Spinal cord (tissue), 10 donors: ENCODE results near the gene PREX1. TPM values are rescaled to one million over a fixed set of nuclear protein-coding genes. Genes with fewer than 3 reads are reported as not detected.

Experiments
- DNase-seq, 6 donors: peaks; one replicate each; pipeline versions ENCODE4 v3.0.0 to v3.0.0-alpha.2; 2013 to 2015; ENCODE audit warnings: low spot score in 6 of 6, low read depth in 4 of 6
- H3K27ac ChIP-seq: one replicate; pipeline ENCODE4 v1.5.1; 2013; ENCODE audit warnings: low read depth, low read length, control low read depth
- H3K27me3 ChIP-seq: one replicate; pipeline ENCODE4 v1.6.1; 2013; ENCODE audit warnings: low read length; ENCODE audit not compliant: control insufficient read depth, insufficient read depth
- H3K36me3 ChIP-seq: one replicate; pipeline ENCODE4 v1.6.1; 2013; ENCODE audit warnings: low read length; ENCODE audit not compliant: control insufficient read depth, insufficient read depth
- H3K4me1 ChIP-seq: one replicate; pipeline ENCODE4 v1.6.1; 2013; ENCODE audit warnings: low read length; ENCODE audit not compliant: control insufficient read depth, insufficient read depth
- H3K4me3 ChIP-seq: one replicate; pipeline ENCODE4 v1.5.1; 2013; ENCODE audit warnings: low read depth, low read length, control low read depth
- H3K9me3 ChIP-seq: one replicate; pipeline ENCODE4 v1.6.1; 2013; ENCODE audit warnings: low read length; ENCODE audit not compliant: control insufficient read depth, insufficient read depth
- WGBS: methylation state at CpG from one replicate; pipeline ENCODE4 v1.1.5; 2013; ENCODE audit warnings: missing lambda C conversion rate; ENCODE audit not compliant: insufficient coverage; 5-methylcytosine and 5-hydroxymethylcytosine counted together
- polyA plus RNA-seq, 2 donors: library from polyadenylated mRNA; unstranded; fragments of 120-200 nt; gene quantifications; one replicate each; pipeline ENCODE4 v1.2.1, GENCODE V29; 2013; ENCODE audit not compliant: insufficient read length in 2 of 2
- total RNA-seq, 2 donors: library from RNA; depleted of rRNA in 1 of 2; stranded (reverse); fragments of 120-200 nt in 1 of 2; fragments of >200 nt in 1 of 2; gene quantifications; one replicate each; pipeline versions ENCODE4 v1.2.3 to v1.2.4, GENCODE V29; 2013 to 2014
- donor health status: healthy.

The PREX1 gene
- total and polyA plus RNA-seq, 4 donors: 46.7 to 99.1 (median 72.9) TPM

- H3K36me3 ChIP-seq: peaks cover 69% of the 10 kb centered on the region
- no peaks in the 10 kb centered on the region for H3K9me3 ChIP-seq
- H3K4me1 ChIP-seq: peaks cover 27% of the 10 kb centered on the region
- no peak overlapping the region for H3K4me3 ChIP-seq
- no peaks in the 10 kb centered on the region for H3K27me3 ChIP-seq
- 70% methylated on average over 21 of the region's 21 CpGs for WGBS
- peak; percentile 60 to 97 (median 84) for DNase-seq
- H3K27ac ChIP-seq: no peak overlapping the region
These were observed 170.2 kb downstream of the PREX1 start for GRCh38 chr20:48657426-48658197.

- DNase-seq: peak in 1 of 6 donors; percentile 22
- Histone ChIP-seq H3K27ac (no peak overlapping the region), H3K36me3 (peaks cover 69% of the 10 kb centered on the region), H3K27me3 (no peaks in the 10 kb centered on the region), H3K4me1 (peaks cover 27% of the 10 kb centered on the region), H3K4me3 (no peak overlapping the region), H3K9me3 (no peaks in the 10 kb centered on the region)
- 83% methylated on average over 14 of the region's 15 CpGs for WGBS
These were observed 171.1 kb downstream of the PREX1 start for GRCh38 chr20:48656661-48657211.

GRCh38 chr20:48656137-48656536, 171.7 kb downstream of the PREX1 start:
- Histone ChIP-seq H3K4me1 (peaks cover 27% of the 10 kb centered on the region), H3K4me3 (no peak overlapping the region), H3K36me3 (peaks cover 73% of the 10 kb centered on the region), H3K27ac (no peak overlapping the region), H3K27me3 (no peaks in the 10 kb centered on the region), H3K9me3 (no peaks in the 10 kb centered on the region)
- no peak for DNase-seq
- WGBS: 90% methylated on average over 8 of the region's 8 CpGs

- Histone ChIP-seq H3K36me3 (peaks cover 81% of the 10 kb centered on the region), H3K27me3 (no peaks in the 10 kb centered on the region), H3K4me3 (no peak overlapping the region), H3K9me3 (no peaks in the 10 kb centered on the region), H3K27ac (no peak overlapping the region), H3K4me1 (peaks cover 26% of the 10 kb centered on the region)
- no peak for DNase-seq
- 96% methylated on average over 9 of the region's 10 CpGs for WGBS
These were observed 174.1 kb downstream of the PREX1 start for GRCh38 chr20:48653706-48654051.

- Histone ChIP-seq H3K36me3 (peaks cover 84% of the 10 kb centered on the region), H3K9me3 (no peaks in the 10 kb centered on the region), H3K27me3 (no peaks in the 10 kb centered on the region), H3K27ac (no peak overlapping the region), H3K4me3 (no peak overlapping the region), H3K4me1 (peaks cover 24% of the 10 kb centered on the region)
- peak in 1 of 6 donors; percentile 22 for DNase-seq
- WGBS: 56% methylated on average over 13 of the region's 16 CpGs
These were observed 174.7 kb downstream of the PREX1 start for GRCh38 chr20:48652961-48653705.

- Histone ChIP-seq H3K4me3 (no peak overlapping the region), H3K27ac (no peak overlapping the region)
These were observed 175.8 kb downstream of the PREX1 start for GRCh38 chr20:48651960-48652359.

GRCh38 chr20:48651271-48651670, 176.5 kb downstream of the PREX1 start:
- no peaks in the 10 kb centered on the region for H3K27me3 ChIP-seq
- no peak overlapping the region for H3K27ac ChIP-seq
- 96% methylated on average over 14 of the region's 14 CpGs for WGBS
- DNase-seq: no peak
- no peak overlapping the region for H3K4me3 ChIP-seq
- H3K4me1 ChIP-seq: peaks cover 12% of the 10 kb centered on the region
- H3K36me3 ChIP-seq: peaks cover 80% of the 10 kb centered on the region
- no peaks in the 10 kb centered on the region for H3K9me3 ChIP-seq

More at GRCh38 chr20:48651960-48652359, 175.8 kb downstream of the PREX1 start:
- Histone ChIP-seq H3K4me1 (peaks cover 12% of the 10 kb centered on the region), H3K9me3 (no peaks in the 10 kb centered on the region), H3K27me3 (no peaks in the 10 kb centered on the region), H3K36me3 (peaks cover 80% of the 10 kb centered on the region)
- DNase-seq: no peak
- 99% methylated on average over 9 of the region's 11 CpGs for WGBS

- Histone ChIP-seq H3K36me3 (peaks cover 88% of the 10 kb centered on the region), H3K27ac (no peak overlapping the region), H3K4me1 (peaks cover 9% of the 10 kb centered on the region), H3K9me3 (no peaks in the 10 kb centered on the region), H3K27me3 (no peaks in the 10 kb centered on the region), H3K4me3 (no peak overlapping the region)
- 95% methylated on average over 4 of the region's 9 CpGs for WGBS
- DNase-seq: no peak
These were observed 177.9 kb downstream of the PREX1 start for GRCh38 chr20:48649868-48650267.

- WGBS: 94% methylated on average over 8 of the region's 9 CpGs
- Histone ChIP-seq H3K9me3 (no peaks in the 10 kb centered on the region), H3K36me3 (peaks cover 93% of the 10 kb centered on the region), H3K4me3 (no peak overlapping the region), H3K27me3 (no peaks in the 10 kb centered on the region), H3K4me1 (peaks cover 9% of the 10 kb centered on the region), H3K27ac (no peak overlapping the region)
- no peak for DNase-seq
These were observed 178.6 kb downstream of the PREX1 start for GRCh38 chr20:48649104-48649626.
